ENCODE results near the gene RDM1.

RDM1 gene

GRCh38 chr17:35918665-35919064, 11.9 kb downstream of the RDM1 start:
- Histone ChIP-seq H3K79me2 (ENCODE audit: insufficient read depth, low read length) (no peaks in the 10 kb centered on the region), H3K36me3 (ENCODE audit: insufficient read depth, low read length) (peaks cover 42% of the 10 kb centered on the region), H4K20me1 (ENCODE audit: insufficient read depth, low read length) (no peaks in the 10 kb centered on the region), H3K9me3 (ENCODE audit: low read length) (no peaks in the 10 kb centered on the region), H3F3A (ENCODE audit: insufficient read depth, low read length) (no peaks in the 10 kb centered on the region), H3K4me1 (ENCODE audit: insufficient read depth, low read length, severe bottlenecking) (no peaks in the 10 kb centered on the region), H3K4me2 (ENCODE audit: low read length) (no peak overlapping the region), H3K9me2 (ENCODE audit: low read depth, low read length) (no peaks in the 10 kb centered on the region), H3K27me3 (ENCODE audit: insufficient read depth, low read length) (no peaks in the 10 kb centered on the region), H3K27ac (ENCODE audit: low read depth, low read length, poor library complexity, severe bottlenecking) (no peak overlapping the region), H3K4me3 (ENCODE audit: low read depth, low read length, poor library complexity, severe bottlenecking) (no peak overlapping the region), H2AFZ (ENCODE audit: low read length) (no peak overlapping the region), H3K9ac (ENCODE audit: low read length) (no peak overlapping the region)
- TF ChIP-seq CTCF (IDR thresholded peaks at IDR 0.05; ENCODE audit: low read length), result no peak
- no peak for TF ChIP-seq EZH2 (IDR thresholded peaks at IDR 0.05; ENCODE audit: borderline replicate concordance, low read length)

DNA sequence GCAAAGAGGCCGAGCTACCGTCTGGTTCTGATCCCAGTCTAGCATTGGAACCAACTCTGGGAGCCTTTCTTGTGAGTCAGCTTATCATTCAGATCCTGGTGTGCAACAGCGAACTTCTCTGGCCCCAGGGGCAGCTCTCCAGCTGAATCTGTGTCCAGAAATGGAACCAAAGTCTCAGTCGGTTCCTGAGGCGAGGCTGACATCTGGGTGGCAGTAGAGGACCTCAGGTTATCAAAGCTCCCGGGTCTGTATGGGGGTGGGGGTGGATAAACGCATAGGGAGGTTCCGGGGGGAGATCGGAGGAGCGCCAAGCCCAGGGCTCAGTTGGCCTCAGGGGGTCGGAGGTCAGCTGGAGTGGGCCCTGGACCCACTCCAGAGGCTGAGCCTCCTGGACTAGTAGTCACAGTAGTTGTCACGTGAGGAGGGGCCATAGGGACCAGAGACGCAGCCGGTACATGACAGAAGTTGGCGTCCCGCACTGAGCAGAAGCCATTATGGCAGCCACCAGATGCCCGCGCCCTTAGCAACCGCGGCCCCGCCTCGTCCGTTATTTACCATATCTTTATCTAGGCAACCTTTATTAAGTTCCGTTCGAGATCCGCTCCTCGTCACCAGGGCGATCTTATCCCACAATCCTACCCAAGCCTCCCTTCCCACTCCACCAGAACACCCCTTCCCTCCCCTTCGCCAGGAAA, 12.9 kb downstream of the RDM1 start:
- Histone ChIP-seq H3K4me2 (ENCODE audit: low read length) (no peak overlapping the region), H4K20me1 (ENCODE audit: insufficient read depth, low read length) (no peaks in the 10 kb centered on the region), H3K27ac (ENCODE audit: low read depth, low read length, poor library complexity, severe bottlenecking) (no peak overlapping the region), H3F3A (ENCODE audit: insufficient read depth, low read length) (no peaks in the 10 kb centered on the region), H3K79me2 (ENCODE audit: insufficient read depth, low read length) (no peaks in the 10 kb centered on the region), H2AFZ (ENCODE audit: low read length) (no peak overlapping the region), H3K9ac (ENCODE audit: low read length) (no peak overlapping the region), H3K4me3 (ENCODE audit: low read depth, low read length, poor library complexity, severe bottlenecking) (no peak overlapping the region), H3K4me1 (ENCODE audit: insufficient read depth, low read length, severe bottlenecking) (no peaks in the 10 kb centered on the region), H3K9me3 (ENCODE audit: low read length) (no peaks in the 10 kb centered on the region), H3K36me3 (ENCODE audit: insufficient read depth, low read length) (peaks cover 34% of the 10 kb centered on the region), H3K27me3 (ENCODE audit: insufficient read depth, low read length) (no peaks in the 10 kb centered on the region), H3K9me2 (ENCODE audit: low read depth, low read length) (no peaks in the 10 kb centered on the region)
- no peak for TF ChIP-seq CTCF (IDR thresholded peaks at IDR 0.05; ENCODE audit: low read length)
- no peak for TF ChIP-seq EZH2 (IDR thresholded peaks at IDR 0.05; ENCODE audit: borderline replicate concordance, low read length)

GRCh38 chr17:35915153-35915964, 15.2 kb downstream of the RDM1 start:
- Histone ChIP-seq H3F3A (ENCODE audit: insufficient read depth, low read length) (no peaks in the 10 kb centered on the region), H3K4me3 (ENCODE audit: low read depth, low read length, poor library complexity, severe bottlenecking) (no peak overlapping the region), H3K36me3 (ENCODE audit: insufficient read depth, low read length) (peaks cover 21% of the 10 kb centered on the region), H3K9me3 (ENCODE audit: low read length) (no peaks in the 10 kb centered on the region), H3K4me1 (ENCODE audit: insufficient read depth, low read length, severe bottlenecking) (no peaks in the 10 kb centered on the region), H3K27ac (ENCODE audit: low read depth, low read length, poor library complexity, severe bottlenecking) (no peak overlapping the region), H3K27me3 (ENCODE audit: insufficient read depth, low read length) (no peaks in the 10 kb centered on the region), H3K79me2 (ENCODE audit: insufficient read depth, low read length) (no peaks in the 10 kb centered on the region), H2AFZ (ENCODE audit: low read length) (no peak overlapping the region), H3K9ac (ENCODE audit: low read length) (no peak overlapping the region), H3K4me2 (ENCODE audit: low read length) (no peak overlapping the region), H3K9me2 (ENCODE audit: low read depth, low read length) (no peaks in the 10 kb centered on the region), H4K20me1 (ENCODE audit: insufficient read depth, low read length) (no peaks in the 10 kb centered on the region)
- TF ChIP-seq CTCF (IDR thresholded peaks at IDR 0.05; ENCODE audit: low read length) (no peak), EZH2 (IDR thresholded peaks at IDR 0.05; ENCODE audit: borderline replicate concordance, low read length) (no peak)

Data from OCI-LY1 (cell line).